IPS-15b (cell line): Measurements from ENCODE around the gene RALGPS1.

Source experiments
- H3K27me3 ChIP-seq: one replicate; pipeline ENCODE4 v1.6.1; 2013; ENCODE audit warnings: low read length; ENCODE audit not compliant: control insufficient read depth, insufficient read depth
- H3K36me3 ChIP-seq: one replicate; pipeline ENCODE4 v1.6.1; 2013; ENCODE audit warnings: low read length; ENCODE audit not compliant: control insufficient read depth, insufficient read depth
- H3K4me1 ChIP-seq: one replicate; pipeline ENCODE4 v1.6.1; 2013; ENCODE audit warnings: mild to moderate bottlenecking, low read length; ENCODE audit not compliant: control insufficient read depth, insufficient read depth
- H3K4me3 ChIP-seq: one replicate; pipeline ENCODE4 v1.5.1; 2013; ENCODE audit warnings: low read depth, low read length
- H3K9ac ChIP-seq: one replicate; pipeline ENCODE4 v1.6.1; 2013; ENCODE audit warnings: low read depth, mild to moderate bottlenecking, low read length
- H3K9me3 ChIP-seq: one replicate; pipeline ENCODE4 v1.6.1; 2013; ENCODE audit warnings: mild to moderate bottlenecking, low read length; ENCODE audit not compliant: control insufficient read depth, insufficient read depth

RALGPS1 gene

DNA sequence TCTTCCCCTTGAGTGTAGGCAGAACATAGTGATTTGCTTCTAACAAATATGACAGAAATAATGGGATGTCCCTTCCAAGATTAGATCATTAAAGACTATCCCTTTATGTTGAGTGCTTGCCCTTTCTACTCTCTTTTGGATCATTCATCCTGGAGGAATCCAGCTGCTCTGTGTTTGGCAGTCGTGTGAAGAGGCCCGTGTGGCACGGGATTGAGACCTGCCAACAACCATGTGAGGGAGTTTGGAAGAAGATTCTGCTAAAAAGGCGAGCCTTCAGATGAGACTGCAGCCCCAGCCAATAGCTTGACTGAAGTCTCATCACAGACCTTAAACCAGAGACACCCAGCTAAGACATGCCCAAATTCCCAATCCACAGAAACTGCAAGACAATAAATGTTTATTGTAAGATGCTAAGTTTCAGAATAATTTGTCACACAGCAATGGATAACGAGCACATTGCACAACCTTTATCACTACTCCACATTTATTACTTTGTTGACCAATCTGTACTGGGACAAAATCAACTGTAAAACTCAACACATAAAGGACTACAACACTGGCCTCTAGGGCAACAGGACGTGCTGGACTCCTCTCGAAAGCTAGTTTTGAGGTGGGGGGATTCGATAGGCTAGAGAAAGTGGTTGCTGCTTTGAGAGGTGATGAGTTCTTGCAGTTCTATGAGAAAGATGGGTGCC, 165.0 kb downstream of the RALGPS1 start:
- H3K27me3 ChIP-seq = no peaks in the 10 kb centered on the region
- H3K9ac ChIP-seq = no peak overlapping the region
- no peaks in the 10 kb centered on the region for H3K36me3 ChIP-seq
- peaks cover 24% of the 10 kb centered on the region for H3K4me1 ChIP-seq
- no peak overlapping the region for H3K4me3 ChIP-seq
- H3K9me3 ChIP-seq = no peaks in the 10 kb centered on the region

DNA sequence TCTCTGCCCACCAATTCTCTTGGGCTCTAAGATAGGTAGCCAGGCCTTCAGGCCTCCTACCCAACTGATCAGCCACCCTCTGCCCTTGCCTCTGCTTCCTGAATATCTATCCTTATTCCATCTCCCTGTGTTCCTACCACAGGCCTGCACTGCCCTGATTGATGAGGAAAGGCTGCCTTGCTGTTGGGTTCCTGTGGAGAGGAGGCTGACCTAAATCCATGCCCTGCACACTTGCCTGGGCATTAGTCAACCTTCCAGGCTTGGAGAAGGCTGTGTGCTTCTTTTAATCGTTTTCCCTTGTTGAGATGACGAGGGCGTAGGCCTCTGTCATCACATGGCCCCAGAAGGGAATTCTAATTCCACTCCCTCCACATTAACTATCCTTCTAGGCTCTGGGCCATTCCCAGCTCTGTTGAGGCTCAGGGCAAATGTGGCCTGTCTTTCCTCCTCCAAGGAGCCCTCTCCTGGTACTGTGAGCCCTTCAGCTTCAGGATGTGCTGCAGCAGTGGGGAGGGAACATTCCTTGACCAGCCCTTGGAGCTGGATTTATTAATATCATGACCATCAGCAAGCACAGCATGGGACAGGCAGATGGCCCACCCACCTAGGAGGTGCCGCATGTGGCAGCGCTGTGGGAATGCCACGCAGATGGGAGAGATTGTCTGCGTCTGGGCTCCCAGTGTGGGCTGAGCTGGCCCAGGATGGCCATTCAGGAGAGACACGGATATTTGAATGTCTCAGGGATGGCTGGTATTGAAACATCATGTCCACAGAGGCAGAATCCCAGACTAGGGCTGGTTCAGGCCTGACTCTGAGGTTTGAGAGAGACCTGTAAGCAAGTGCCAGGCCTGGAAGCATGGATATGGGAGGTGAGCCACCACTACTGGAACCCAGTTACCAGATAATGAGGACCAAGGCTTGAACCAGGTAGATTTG, 166.9 kb downstream of the RALGPS1 start:
- no peak overlapping the region for H3K4me3 ChIP-seq
- H3K36me3 ChIP-seq = no peaks in the 10 kb centered on the region
- H3K4me1 ChIP-seq = peaks cover 9% of the 10 kb centered on the region
- no peaks in the 10 kb centered on the region for H3K9me3 ChIP-seq
- no peaks in the 10 kb centered on the region for H3K27me3 ChIP-seq
- H3K9ac ChIP-seq = no peak overlapping the region

DNA sequence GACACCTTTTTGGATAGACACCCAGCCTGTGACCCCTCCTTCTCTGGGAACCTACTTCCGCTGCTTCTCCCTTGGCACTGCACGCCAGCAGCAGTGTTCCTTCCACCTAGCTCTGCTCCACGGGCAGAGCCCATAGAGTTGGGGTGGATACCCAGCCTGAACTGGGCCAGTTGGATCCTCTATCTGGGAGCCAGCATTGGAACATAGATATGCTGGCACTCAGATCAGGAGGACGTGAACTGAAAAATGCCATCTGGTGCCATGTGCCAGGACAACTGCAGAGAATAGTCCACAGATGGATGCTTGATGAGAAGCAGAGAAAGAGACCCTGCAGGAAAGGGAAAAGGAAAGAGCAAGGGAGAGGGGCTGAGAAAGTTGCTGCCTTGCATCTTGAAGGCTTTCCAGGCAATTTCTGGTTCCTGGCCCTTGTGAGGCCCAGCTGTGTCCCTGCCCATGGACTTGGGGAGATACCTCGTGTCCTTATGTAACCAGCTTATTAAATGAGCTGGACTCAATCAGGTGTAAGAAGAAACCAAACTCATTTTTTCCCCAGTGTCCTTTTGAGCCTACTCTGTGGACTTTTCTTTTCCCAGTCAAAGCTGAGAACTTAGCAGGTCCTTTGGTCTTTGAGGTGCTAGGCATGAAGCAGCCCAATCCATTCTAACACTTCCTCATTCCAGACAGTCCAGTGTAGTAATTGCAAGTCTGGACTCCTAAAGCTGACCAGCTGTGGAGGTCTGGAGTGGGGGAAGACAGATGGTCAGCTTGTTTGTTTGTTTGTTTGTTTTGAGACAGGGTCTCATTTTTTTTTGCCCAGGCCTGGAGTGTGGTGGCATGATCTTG, 168.8 kb downstream of the RALGPS1 start:
- Histone ChIP-seq H3K4me1 (no peaks in the 10 kb centered on the region), H3K4me3 (no peak overlapping the region), H3K36me3 (no peaks in the 10 kb centered on the region), H3K9me3 (no peaks in the 10 kb centered on the region), H3K9ac (no peak overlapping the region), H3K27me3 (no peaks in the 10 kb centered on the region)

DNA sequence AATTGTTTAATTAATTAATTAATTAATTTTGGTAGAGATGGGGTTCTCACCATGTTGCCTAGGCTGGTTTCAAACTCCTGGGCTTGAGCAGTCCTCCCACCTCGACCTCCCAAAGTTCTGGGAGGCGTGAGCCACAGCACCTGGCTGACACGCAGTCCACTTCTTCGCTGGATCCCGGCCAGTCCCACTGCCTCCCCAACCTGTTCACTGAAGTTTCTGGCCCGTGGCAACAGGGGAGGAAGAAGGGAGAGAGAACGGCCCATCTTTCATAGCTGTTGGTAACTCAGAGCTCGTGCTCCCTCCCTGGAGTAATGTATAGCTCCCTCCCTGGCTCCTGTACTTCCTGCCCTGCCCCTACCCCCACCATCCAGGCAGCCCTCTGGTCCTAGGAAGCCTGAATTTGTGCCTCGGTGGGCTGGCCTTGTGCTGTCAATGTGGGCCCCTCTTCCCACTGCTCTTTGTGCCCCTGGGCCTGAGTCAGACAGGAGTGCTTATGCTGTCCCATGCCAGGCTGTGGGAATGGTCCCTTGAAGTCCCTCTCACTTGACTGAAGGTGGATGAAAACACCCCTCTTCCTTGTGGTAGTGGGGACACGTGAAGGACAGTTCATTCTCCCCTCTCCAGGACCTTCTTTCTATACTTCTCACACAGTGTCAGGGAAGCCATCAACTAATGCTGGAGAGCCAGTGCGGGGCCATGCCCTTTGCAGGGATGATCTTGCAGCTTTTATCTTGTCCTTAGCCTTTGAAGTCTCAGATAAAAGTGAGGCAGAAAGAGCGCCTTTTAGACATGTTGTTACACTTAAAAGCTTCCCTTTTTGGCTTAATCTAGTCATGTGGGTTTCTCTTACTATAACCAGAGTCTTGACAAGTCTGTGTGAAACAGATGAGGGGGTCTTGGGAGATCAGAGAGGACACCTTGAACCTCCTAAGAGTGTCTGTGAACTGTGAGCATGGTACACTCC, 169.8 kb downstream of the RALGPS1 start:
- H3K4me3 ChIP-seq = no peak overlapping the region
- H3K9me3 ChIP-seq = no peaks in the 10 kb centered on the region
- no peaks in the 10 kb centered on the region for H3K4me1 ChIP-seq
- H3K9ac ChIP-seq = no peak overlapping the region
- H3K27me3 ChIP-seq = no peaks in the 10 kb centered on the region
- H3K36me3 ChIP-seq = no peaks in the 10 kb centered on the region

DNA sequence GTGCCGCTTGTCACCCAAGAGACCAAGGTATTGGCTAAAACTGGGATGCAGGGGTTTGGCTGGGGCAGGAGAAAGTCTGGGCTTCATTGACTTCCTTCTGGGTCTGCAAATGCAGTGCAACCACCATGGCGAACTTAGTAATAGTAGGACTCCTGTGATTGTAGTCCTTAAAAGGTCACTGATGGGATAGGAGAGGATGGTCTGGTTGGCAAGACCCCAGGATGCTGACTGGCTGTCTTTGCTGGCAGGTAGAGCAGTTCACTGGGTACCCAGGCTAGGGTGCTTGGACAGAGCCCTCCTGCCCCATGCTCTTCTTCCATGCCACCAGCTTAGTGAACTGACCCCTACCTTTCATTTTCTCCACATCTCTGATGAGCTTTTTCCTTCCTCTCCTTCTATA, 170.6 kb downstream of the RALGPS1 start:
- Histone ChIP-seq H3K36me3 (no peaks in the 10 kb centered on the region), H3K27me3 (no peaks in the 10 kb centered on the region), H3K9ac (no peak overlapping the region), H3K4me3 (no peak overlapping the region), H3K4me1 (no peaks in the 10 kb centered on the region), H3K9me3 (no peaks in the 10 kb centered on the region)

DNA sequence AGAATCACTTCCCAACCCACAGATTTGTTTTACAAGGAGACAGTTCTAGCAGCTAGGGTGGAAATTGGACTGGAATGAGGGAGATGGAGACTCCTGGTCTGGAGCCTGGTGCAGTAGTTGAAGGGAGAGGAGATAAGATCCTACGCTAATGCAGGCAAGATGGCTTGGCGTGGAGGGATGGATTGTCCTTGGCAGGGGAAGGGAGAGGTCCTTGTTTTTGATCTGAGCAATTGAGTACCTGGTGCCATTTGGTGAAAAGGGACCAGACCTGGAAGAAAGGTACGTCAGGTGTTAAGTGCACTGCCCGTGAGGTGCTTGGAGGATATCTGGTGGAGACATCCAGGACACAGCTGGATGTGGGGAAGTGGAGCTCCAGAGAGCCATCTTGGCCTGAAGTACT, 172.2 kb downstream of the RALGPS1 start:
- Histone ChIP-seq H3K9me3 (no peaks in the 10 kb centered on the region), H3K4me3 (no peak overlapping the region), H3K27me3 (no peaks in the 10 kb centered on the region), H3K36me3 (no peaks in the 10 kb centered on the region), H3K9ac (no peak overlapping the region), H3K4me1 (no peaks in the 10 kb centered on the region)

DNA sequence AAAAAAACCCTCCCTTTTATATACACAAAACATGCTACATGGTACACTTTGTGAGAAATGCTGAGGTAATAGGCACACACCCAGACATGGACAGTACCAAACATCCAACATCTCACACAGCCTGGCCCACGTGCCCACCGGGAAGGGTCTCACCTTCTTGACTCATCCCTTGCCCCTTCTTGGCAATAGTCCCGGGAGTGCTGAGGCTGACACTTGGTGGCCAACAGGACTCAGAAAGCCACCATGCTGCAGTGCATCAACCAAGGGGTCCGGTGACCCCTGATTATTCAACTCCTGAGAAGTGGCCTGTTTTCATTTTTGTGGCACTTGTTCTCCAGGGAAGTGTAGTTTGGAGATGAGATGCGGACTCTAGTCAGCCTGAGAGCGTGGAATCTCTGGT, 172.8 kb downstream of the RALGPS1 start:
- no peak overlapping the region for H3K4me3 ChIP-seq
- H3K4me1 ChIP-seq = no peaks in the 10 kb centered on the region
- H3K27me3 ChIP-seq = no peaks in the 10 kb centered on the region
- no peaks in the 10 kb centered on the region for H3K9me3 ChIP-seq
- H3K9ac ChIP-seq = no peak overlapping the region
- no peaks in the 10 kb centered on the region for H3K36me3 ChIP-seq

DNA sequence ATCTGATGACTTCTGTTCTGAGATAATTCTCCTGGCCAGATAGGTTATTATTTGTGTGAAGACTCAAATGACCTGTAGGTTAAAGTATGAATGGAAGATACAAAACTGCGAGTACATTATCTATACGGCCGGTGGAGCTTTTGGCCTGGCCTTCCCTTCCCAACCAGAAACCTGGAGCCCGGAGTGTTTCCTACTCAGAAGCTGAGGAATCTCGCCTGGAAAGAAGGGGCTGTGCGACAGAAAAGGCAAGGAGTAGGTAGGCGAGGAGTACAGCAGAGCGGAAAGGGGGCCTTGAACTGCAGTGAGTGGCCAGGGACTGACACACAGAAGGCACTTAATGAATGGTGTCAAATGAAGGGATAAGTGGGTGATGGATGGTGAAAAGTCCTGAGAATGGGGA, 173.3 kb downstream of the RALGPS1 start:
- H3K36me3 ChIP-seq = no peaks in the 10 kb centered on the region
- no peaks in the 10 kb centered on the region for H3K4me1 ChIP-seq
- H3K27me3 ChIP-seq = no peaks in the 10 kb centered on the region
- H3K4me3 ChIP-seq = no peak overlapping the region
- no peak overlapping the region for H3K9ac ChIP-seq
- H3K9me3 ChIP-seq = no peaks in the 10 kb centered on the region

DNA sequence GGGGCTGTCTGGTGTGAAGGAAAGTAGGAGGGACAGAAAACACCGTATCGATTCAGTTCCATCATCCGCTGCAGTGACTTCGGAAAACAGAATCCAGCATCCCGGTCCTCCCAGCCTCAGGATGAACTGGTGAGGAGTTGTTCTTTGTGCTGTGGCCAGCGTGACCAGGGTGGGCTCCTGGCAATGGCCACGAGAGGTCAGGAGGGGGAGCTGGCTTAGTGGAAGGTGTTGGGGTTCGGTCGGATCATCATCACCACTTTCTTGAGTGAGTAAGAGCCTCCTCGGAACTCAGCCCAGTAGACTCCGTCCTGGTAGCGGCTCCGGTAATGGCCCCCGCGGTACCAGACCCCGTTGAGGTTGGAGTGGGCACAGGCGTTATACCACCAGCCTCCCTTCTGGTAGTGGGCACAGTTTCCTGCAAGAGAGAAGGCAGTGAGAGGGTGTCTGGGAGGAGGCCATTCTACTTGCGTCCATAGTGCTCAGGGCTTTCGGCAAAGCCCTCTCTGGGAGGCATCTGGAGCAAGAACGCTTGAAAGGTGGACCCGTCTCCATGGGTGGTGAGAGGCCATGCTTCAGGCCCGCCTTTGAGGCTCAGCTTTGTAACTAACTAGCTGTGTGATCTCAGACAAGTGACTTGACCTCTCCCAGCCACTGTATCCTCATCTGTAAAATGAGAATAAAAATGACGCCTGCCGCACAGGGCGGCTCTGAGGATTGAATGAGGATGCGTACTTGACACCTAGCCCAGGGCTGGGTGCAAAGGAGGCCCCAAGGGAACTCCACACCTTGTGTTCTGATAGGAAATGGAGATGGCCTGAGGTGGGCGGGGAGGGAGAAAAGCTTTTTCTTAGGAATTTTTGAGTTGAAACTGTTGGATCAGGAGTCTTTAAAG, 174.4 kb downstream of the RALGPS1 start:
- H3K9ac ChIP-seq = no peak overlapping the region
- no peaks in the 10 kb centered on the region for H3K36me3 ChIP-seq
- no peaks in the 10 kb centered on the region for H3K27me3 ChIP-seq
- H3K4me1 ChIP-seq = no peaks in the 10 kb centered on the region
- no peak overlapping the region for H3K4me3 ChIP-seq
- H3K9me3 ChIP-seq = no peaks in the 10 kb centered on the region

DNA sequence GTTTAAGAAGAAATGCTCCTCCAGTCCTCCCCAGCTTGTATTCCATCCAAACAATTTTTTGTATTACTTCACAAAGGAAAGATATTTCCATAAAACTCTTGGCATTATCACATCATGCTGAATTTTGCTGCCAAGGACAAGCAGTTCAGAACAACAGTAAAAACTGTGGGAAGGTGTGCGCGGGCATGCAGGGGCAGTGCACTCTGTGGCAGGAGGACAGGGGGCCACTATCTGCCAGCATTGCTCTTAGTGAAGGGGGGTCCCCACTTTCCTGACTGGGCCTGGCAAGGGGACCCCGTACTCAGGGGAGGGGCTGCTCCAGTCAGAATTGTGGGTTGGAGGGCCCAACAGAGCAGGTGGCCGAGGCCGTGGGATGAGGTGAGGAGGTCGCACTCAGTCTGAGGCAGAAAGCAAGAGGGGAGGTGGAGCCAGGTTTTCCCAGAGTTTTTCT, 175.1 kb downstream of the RALGPS1 start:
- Histone ChIP-seq H3K27me3 (no peaks in the 10 kb centered on the region), H3K4me3 (no peak overlapping the region), H3K4me1 (no peaks in the 10 kb centered on the region), H3K9me3 (no peaks in the 10 kb centered on the region), H3K36me3 (no peaks in the 10 kb centered on the region), H3K9ac (no peak overlapping the region)
